Body of pancreas (tissue), 4 donors: ENCODE data around the gene TMPRSS11F.

Experiments used
- CTCF ChIP-seq, 7 experiments: fragments of 450-650 bp in 4 of 7; fragments of 200-600 bp in 3 of 7; sonication (generic) in 3 of 7; IDR thresholded peaks; one replicate each; pipeline ENCODE4 v1.5.1; 2016 to 2019; ENCODE audit warnings: antibody characterized with exemption in 7 of 7
- POLR2A ChIP-seq, 3 donors: fragments of 450-650 bp; IDR thresholded peaks; one replicate each; pipeline ENCODE4 v1.6.1; 2016; ENCODE audit warnings: antibody characterized with exemption in 3 of 3, mild to moderate bottlenecking in 2 of 3

- TF ChIP-seq POLR2A (IDR thresholded peaks at IDR 0.05) (no peak), CTCF (IDR thresholded peaks at IDR 0.05) (no peak)
Measured at GRCh38 chr4:68167166-68167565, 37.5 kb upstream of the TMPRSS11F start.
